ENCODE measurements around the gene RAB33B. TPM values are rescaled to one million over a fixed set of nuclear protein-coding genes. Genes with fewer than 3 reads are reported as not detected.
A peak's percentile ranks its signal among the peaks of the same experiment; 100 is the strongest.
"Not testable (repeated sequence)": the region's sequence is repeated elsewhere in the genome, so short reads cannot be mapped to it uniquely, and the experiment has no call there.

RAB33B gene
- polyA plus RNA-seq, 2 donors, result 1.8 to 2.3 TPM

DNA sequence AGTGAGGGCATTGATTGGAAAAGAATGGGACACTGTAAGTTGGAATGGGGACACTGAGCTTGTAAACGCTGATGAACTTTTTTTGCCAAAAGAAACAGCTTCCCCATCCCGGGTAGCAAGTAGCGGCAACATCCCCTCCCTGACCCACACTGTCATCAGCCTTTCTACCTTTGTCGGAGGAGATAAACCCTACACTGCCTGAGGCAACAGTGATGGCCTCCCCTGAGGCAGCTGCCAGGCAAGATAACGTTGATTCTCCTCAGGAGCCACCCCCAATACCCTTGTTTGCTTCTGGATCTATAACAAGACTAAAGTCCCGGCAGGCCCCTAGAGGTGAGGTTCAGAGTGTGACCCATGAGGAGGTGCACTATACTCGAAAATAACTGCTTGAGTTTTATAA, 10.3 kb upstream of the RAB33B start:
- Histone ChIP-seq H3K36me3 (ENCODE audit: control insufficient read depth in 2 of 2, insufficient read depth in 2 of 2, low read length in 1 of 2) (no peaks in the 10 kb centered on the region), H3K9me3 (ENCODE audit: control insufficient read depth in 2 of 2, insufficient read depth in 1 of 2, low read depth in 1 of 2, low read length in 1 of 2) (no peaks in the 10 kb centered on the region), H3K27ac (ENCODE audit: low read depth in 2 of 2, low read length in 1 of 2) (no peak overlapping the region), H3K4me3 (ENCODE audit: low read depth in 1 of 2, low read length in 2 of 2) (no peak overlapping the region), H3K4me1 (ENCODE audit: control insufficient read depth in 2 of 2, insufficient read depth in 2 of 2, low read length in 1 of 2) (no peaks in the 10 kb centered on the region), H3K27me3 (ENCODE audit: control insufficient read depth in 1 of 2, insufficient read depth in 2 of 2, low read length in 2 of 2) (no peaks in the 10 kb centered on the region)
- 91 to 92% methylated on average over 7 of the region's 7 CpGs for WGBS, 2 donors

DNA sequence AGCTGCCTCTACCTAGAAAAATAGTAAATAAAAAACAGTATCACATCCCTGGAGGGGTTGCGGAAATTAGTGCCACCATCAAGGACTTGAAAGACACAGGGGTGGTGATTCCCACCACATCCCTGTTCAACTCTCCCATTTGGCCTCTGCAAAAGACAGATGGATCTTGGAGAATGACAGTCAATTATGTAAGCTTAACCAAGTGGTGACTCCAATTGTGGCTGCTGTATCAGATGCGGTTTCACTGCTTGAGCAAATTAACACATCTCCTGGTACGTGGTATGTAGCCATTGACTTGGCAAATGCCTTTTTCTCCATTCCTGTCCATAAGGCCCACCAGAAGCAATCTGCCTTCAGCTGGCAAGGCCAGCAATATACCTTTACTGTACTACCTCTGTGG, 9.0 kb upstream of the RAB33B start:
- not testable (repeated sequence) for H3K9me3 ChIP-seq (ENCODE audit: control insufficient read depth in 2 of 2, insufficient read depth in 1 of 2, low read depth in 1 of 2, low read length in 1 of 2); H3K4me3 ChIP-seq (ENCODE audit: low read depth in 1 of 2, low read length in 2 of 2); H3K4me1 ChIP-seq (ENCODE audit: control insufficient read depth in 2 of 2, insufficient read depth in 2 of 2, low read length in 1 of 2); H3K36me3 ChIP-seq (ENCODE audit: control insufficient read depth in 2 of 2, insufficient read depth in 2 of 2, low read length in 1 of 2); H3K27ac ChIP-seq (ENCODE audit: low read depth in 2 of 2, low read length in 1 of 2); H3K27me3 ChIP-seq (ENCODE audit: control insufficient read depth in 1 of 2, insufficient read depth in 2 of 2, low read length in 2 of 2)
- WGBS, 2 donors, result 63 to 65% methylated on average over 3 of the region's 3 CpGs

GRCh38 chr4:139447078-139447477, 6.8 kb upstream of the RAB33B start:
- not testable (repeated sequence) for H3K27ac ChIP-seq (ENCODE audit: low read depth in 2 of 2, low read length in 1 of 2); H3K36me3 ChIP-seq (ENCODE audit: control insufficient read depth in 2 of 2, insufficient read depth in 2 of 2, low read length in 1 of 2); H3K4me1 ChIP-seq (ENCODE audit: control insufficient read depth in 2 of 2, insufficient read depth in 2 of 2, low read length in 1 of 2); H3K9me3 ChIP-seq (ENCODE audit: control insufficient read depth in 2 of 2, insufficient read depth in 1 of 2, low read depth in 1 of 2, low read length in 1 of 2); H3K4me3 ChIP-seq (ENCODE audit: low read depth in 1 of 2, low read length in 2 of 2); H3K27me3 ChIP-seq (ENCODE audit: control insufficient read depth in 1 of 2, insufficient read depth in 2 of 2, low read length in 2 of 2)
- WGBS, 2 donors, result 91 to 92% methylated on average over 4 of the region's 4 CpGs

DNA sequence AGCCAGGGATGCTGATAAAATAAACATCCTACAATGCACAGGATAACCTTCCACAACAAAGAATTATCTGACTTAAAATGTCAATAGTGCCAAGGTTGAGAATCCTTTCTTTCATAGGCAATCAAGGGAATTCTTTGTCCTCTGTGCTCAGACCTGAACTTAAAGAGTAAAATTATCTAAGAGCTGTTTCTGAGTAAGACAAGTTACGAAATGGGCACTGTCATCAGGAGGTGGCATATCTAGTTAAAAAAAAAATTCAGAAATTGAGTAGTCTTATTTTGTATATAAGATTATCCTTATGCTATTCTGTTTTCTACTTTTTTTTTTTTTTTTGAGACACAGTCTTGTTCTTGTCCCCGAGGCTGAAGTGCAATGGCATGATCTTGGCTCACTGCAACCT, 3.3 kb upstream of the RAB33B start:
- H3K4me3 ChIP-seq (ENCODE audit: low read depth in 1 of 2, low read length in 2 of 2), result no peak overlapping the region
- no peaks in the 10 kb centered on the region for H3K4me1 ChIP-seq (ENCODE audit: control insufficient read depth in 2 of 2, insufficient read depth in 2 of 2, low read length in 1 of 2)
- no peaks in the 10 kb centered on the region for H3K9me3 ChIP-seq (ENCODE audit: control insufficient read depth in 2 of 2, insufficient read depth in 1 of 2, low read depth in 1 of 2, low read length in 1 of 2)
- no peaks in the 10 kb centered on the region for H3K27me3 ChIP-seq (ENCODE audit: control insufficient read depth in 1 of 2, insufficient read depth in 2 of 2, low read length in 2 of 2)
- H3K27ac ChIP-seq (ENCODE audit: low read depth in 2 of 2, low read length in 1 of 2), result no peak overlapping the region
- WGBS, 2 donors, result 97% methylated on average over 2 of the region's 2 CpGs
- no peaks in the 10 kb centered on the region for H3K36me3 ChIP-seq (ENCODE audit: control insufficient read depth in 2 of 2, insufficient read depth in 2 of 2, low read length in 1 of 2)

- 39 to 63% methylated on average over 1 of the region's 1 CpG for WGBS, 2 donors
- H3K36me3 ChIP-seq (ENCODE audit: control insufficient read depth in 2 of 2, insufficient read depth in 2 of 2, low read length in 1 of 2), result no peaks in the 10 kb centered on the region
- no peaks in the 10 kb centered on the region for H3K27me3 ChIP-seq (ENCODE audit: control insufficient read depth in 1 of 2, insufficient read depth in 2 of 2, low read length in 2 of 2)
- H3K27ac ChIP-seq (ENCODE audit: low read depth in 2 of 2, low read length in 1 of 2), result no peak overlapping the region
- H3K9me3 ChIP-seq (ENCODE audit: control insufficient read depth in 2 of 2, insufficient read depth in 1 of 2, low read depth in 1 of 2, low read length in 1 of 2), result no peaks in the 10 kb centered on the region
- no peaks in the 10 kb centered on the region for H3K4me1 ChIP-seq (ENCODE audit: control insufficient read depth in 2 of 2, insufficient read depth in 2 of 2, low read length in 1 of 2)
- peak overlapping the region in 1 of 2 donors; percentile 11 for H3K4me3 ChIP-seq (ENCODE audit: low read depth in 1 of 2, low read length in 2 of 2)
Measured at GRCh38 chr4:139451997-139452396, 1.9 kb upstream of the RAB33B start.

DNA sequence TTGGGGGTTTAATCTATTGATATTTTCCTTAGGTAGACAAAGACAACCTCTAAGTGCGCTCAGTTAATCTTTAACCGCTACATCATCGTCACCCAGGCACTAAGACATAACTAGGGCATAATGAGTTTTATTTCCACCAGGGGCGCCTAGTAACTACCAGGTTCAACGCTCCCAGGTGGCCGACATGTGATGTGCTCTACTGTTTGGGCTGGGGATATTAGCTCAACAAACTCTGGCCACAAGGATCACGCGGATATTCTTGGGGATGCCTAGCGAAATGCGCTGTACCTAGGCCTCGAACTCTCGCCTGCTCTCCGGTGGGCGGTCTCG, 915 bp upstream of the RAB33B start:
- WGBS, 2 donors, result 1% methylated on average over 15 of the region's 15 CpGs
- no peaks in the 10 kb centered on the region for H3K9me3 ChIP-seq (ENCODE audit: control insufficient read depth in 2 of 2, insufficient read depth in 1 of 2, low read depth in 1 of 2, low read length in 1 of 2)
- H3K36me3 ChIP-seq (ENCODE audit: control insufficient read depth in 2 of 2, insufficient read depth in 2 of 2, low read length in 1 of 2), result no peaks in the 10 kb centered on the region
- H3K4me1 ChIP-seq (ENCODE audit: control insufficient read depth in 2 of 2, insufficient read depth in 2 of 2, low read length in 1 of 2), result no peaks in the 10 kb centered on the region
- no peaks in the 10 kb centered on the region for H3K27me3 ChIP-seq (ENCODE audit: control insufficient read depth in 1 of 2, insufficient read depth in 2 of 2, low read length in 2 of 2)
- peak overlapping the region; percentile 81 to 90 for H3K4me3 ChIP-seq (ENCODE audit: low read depth in 1 of 2, low read length in 2 of 2)
- H3K27ac ChIP-seq (ENCODE audit: low read depth in 2 of 2, low read length in 1 of 2), result peak overlapping the region; percentile 95 to 100

DNA sequence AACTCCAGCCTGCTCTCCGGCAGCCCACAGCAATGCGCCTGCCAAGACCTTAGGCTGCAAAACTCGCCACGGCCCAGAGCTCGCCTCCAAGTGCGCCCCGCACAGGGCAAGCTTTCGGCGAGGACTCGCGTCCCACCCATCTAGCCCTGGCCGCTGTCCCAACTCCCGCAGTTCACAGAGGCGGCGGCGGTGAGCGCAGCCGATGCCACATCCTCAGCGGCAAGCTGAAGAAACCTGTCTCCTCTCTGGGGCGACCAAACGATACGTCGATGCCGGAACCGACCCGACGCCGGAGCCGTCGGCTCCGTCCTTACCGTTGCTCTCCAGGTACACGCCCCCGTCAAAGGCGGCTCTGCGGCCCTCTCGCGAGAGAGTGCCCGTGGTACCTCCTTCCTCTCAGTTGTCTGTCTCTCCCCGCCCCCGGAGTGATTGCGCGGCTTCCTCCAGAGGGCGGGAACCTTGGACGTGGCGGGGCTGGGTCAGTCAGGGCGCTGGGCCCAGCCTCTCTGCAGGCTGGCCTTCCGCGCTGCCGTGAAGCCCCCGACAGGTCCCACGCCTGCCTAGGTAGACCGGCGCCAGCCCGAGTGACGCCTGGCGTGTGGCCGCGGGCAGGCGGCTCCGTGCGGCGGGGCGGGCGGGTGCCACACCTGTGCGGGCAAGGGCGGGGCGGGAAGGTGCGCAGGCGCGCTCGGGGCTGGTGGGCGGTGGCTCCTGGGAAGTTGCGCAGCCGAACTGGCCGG, 380 bp upstream of the RAB33B start:
- Histone ChIP-seq H3K36me3 (ENCODE audit: control insufficient read depth in 2 of 2, insufficient read depth in 2 of 2, low read length in 1 of 2) (no peaks in the 10 kb centered on the region), H3K4me1 (ENCODE audit: control insufficient read depth in 2 of 2, insufficient read depth in 2 of 2, low read length in 1 of 2) (no peaks in the 10 kb centered on the region)

GRCh38 chr4:139455126-139455538, 1.2 kb downstream of the RAB33B start:
- WGBS, 2 donors, result 27% methylated on average over 6 of the region's 6 CpGs
- peak overlapping the region in 1 of 2 donors; percentile 90 for H3K4me3 ChIP-seq (ENCODE audit: low read depth in 1 of 2, low read length in 2 of 2)

More for the DNA sequence above, 380 bp upstream of the RAB33B start:
- no peaks in the 10 kb centered on the region for H3K27me3 ChIP-seq (ENCODE audit: control insufficient read depth in 1 of 2, insufficient read depth in 2 of 2, low read length in 2 of 2)
- no peaks in the 10 kb centered on the region for H3K9me3 ChIP-seq (ENCODE audit: control insufficient read depth in 2 of 2, insufficient read depth in 1 of 2, low read depth in 1 of 2, low read length in 1 of 2)
- WGBS, 2 donors, result 0% methylated on average over 74 to 76 of the region's 76 CpGs
- H3K27ac ChIP-seq (ENCODE audit: low read depth in 2 of 2, low read length in 1 of 2), result peak overlapping the region; percentile 95 to 100
- H3K4me3 ChIP-seq (ENCODE audit: low read depth in 1 of 2, low read length in 2 of 2), result peak overlapping the region; percentile 81 to 90

GRCh38 chr4:139457318-139457717, 3.4 kb downstream of the RAB33B start:
- Histone ChIP-seq H3K4me3 (ENCODE audit: low read depth in 1 of 2, low read length in 2 of 2) (no peak overlapping the region), H3K4me1 (ENCODE audit: control insufficient read depth in 2 of 2, insufficient read depth in 2 of 2, low read length in 1 of 2) (peaks cover 0 to 2% of the 10 kb centered on the region in 2 donors), H3K36me3 (ENCODE audit: control insufficient read depth in 2 of 2, insufficient read depth in 2 of 2, low read length in 1 of 2) (no peaks in the 10 kb centered on the region), H3K27ac (ENCODE audit: low read depth in 2 of 2, low read length in 1 of 2) (no peak overlapping the region), H3K27me3 (ENCODE audit: control insufficient read depth in 1 of 2, insufficient read depth in 2 of 2, low read length in 2 of 2) (no peaks in the 10 kb centered on the region), H3K9me3 (ENCODE audit: control insufficient read depth in 2 of 2, insufficient read depth in 1 of 2, low read depth in 1 of 2, low read length in 1 of 2) (no peaks in the 10 kb centered on the region)
- 49 to 60% methylated on average over 4 of the region's 4 CpGs for WGBS, 2 donors

More at GRCh38 chr4:139455126-139455538, 1.2 kb downstream of the RAB33B start:
- Histone ChIP-seq H3K27ac (ENCODE audit: low read depth in 2 of 2, low read length in 1 of 2) (peak overlapping the region in 1 of 2 donors; percentile 26), H3K9me3 (ENCODE audit: control insufficient read depth in 2 of 2, insufficient read depth in 1 of 2, low read depth in 1 of 2, low read length in 1 of 2) (no peaks in the 10 kb centered on the region), H3K27me3 (ENCODE audit: control insufficient read depth in 1 of 2, insufficient read depth in 2 of 2, low read length in 2 of 2) (no peaks in the 10 kb centered on the region), H3K36me3 (ENCODE audit: control insufficient read depth in 2 of 2, insufficient read depth in 2 of 2, low read length in 1 of 2) (no peaks in the 10 kb centered on the region), H3K4me1 (ENCODE audit: control insufficient read depth in 2 of 2, insufficient read depth in 2 of 2, low read length in 1 of 2) (peaks cover 0 to 2% of the 10 kb centered on the region in 2 donors)

DNA sequence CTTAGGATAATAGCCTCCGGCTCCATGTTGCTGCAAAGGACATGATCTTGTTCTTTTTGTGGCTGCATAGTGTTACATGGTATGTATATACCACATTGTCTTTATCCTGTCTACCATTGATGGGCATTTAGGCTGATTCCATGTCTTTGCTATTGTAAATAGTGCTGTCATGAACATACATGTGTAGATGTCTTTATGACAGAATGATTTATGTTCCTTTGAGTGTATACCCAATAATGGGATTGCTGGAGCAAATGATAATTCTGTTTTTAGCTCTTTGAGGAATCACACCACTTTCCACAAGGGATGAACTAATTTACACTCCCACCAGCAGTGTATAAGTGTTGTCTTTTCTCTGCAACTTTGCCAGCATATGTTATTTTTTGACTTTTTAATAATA, 4.6 kb downstream of the RAB33B start:
- WGBS, 2 donors, result 64 to 73% methylated on average over 1 of the region's 1 CpG
- Histone ChIP-seq H3K9me3 (ENCODE audit: control insufficient read depth in 2 of 2, insufficient read depth in 1 of 2, low read depth in 1 of 2, low read length in 1 of 2) (no peaks in the 10 kb centered on the region), H3K4me1 (ENCODE audit: control insufficient read depth in 2 of 2, insufficient read depth in 2 of 2, low read length in 1 of 2) (peaks cover 0 to 2% of the 10 kb centered on the region in 2 donors), H3K36me3 (ENCODE audit: control insufficient read depth in 2 of 2, insufficient read depth in 2 of 2, low read length in 1 of 2) (no peaks in the 10 kb centered on the region), H3K27me3 (ENCODE audit: control insufficient read depth in 1 of 2, insufficient read depth in 2 of 2, low read length in 2 of 2) (no peaks in the 10 kb centered on the region), H3K27ac (ENCODE audit: low read depth in 2 of 2, low read length in 1 of 2) (no peak overlapping the region), H3K4me3 (ENCODE audit: low read depth in 1 of 2, low read length in 2 of 2) (no peak overlapping the region)

Measured in esophagus (tissue), 2 donors.